Hepatocyte (in vitro differentiated cells): Measurements from ENCODE around the gene PRKACB.

Experiments used
- CTCF ChIP-seq: fragments of 200-600 bp; sonication (generic); IDR thresholded peaks from 2 replicates; pipeline ENCODE4 v1.5.1; 2016; ENCODE audit warnings: antibody characterized with exemption, mild to moderate bottlenecking; ENCODE audit not compliant: poor library complexity
- EZH2phosphoT487 ChIP-seq: fragments of 200-600 bp; sonication (generic); IDR thresholded peaks from one replicate; pipeline ENCODE4 v1.6.1; 2018; ENCODE audit warnings: antibody characterized with exemption, mild to moderate bottlenecking, low read depth, moderate library complexity; ENCODE audit not compliant: unreplicated experiment, severe bottlenecking

- TF ChIP-seq CTCF (peak; percentile 58), EZH2phosphoT487 (no peak)
These were observed 2.7 kb upstream of the PRKACB start for GRCh38 chr1:84141182-84142003.
